ENCODE measurements around the gene ATF7IP2. TPM values are rescaled to one million over a fixed set of nuclear protein-coding genes. Genes with fewer than 3 reads are reported as not detected.
"Not testable (repeated sequence)": the region's sequence is repeated elsewhere in the genome, so short reads cannot be mapped to it uniquely, and the experiment has no call there.

Gene ATF7IP2
- total RNA-seq, 1 experiment from 2014 or later = 22.8 TPM

- TF ChIP-seq GABPB1 (CRISPR knock-in tag; IDR thresholded peaks at IDR 0.05) = peak; percentile 60; the same call in 1 of the 2 replicates
- H3K36me3 Mint-ChIP-seq = peaks cover 65% of the 10 kb centered on the region
- CTCF ChIA-PET; H3K27ac Mint-ChIP-seq; DNase-seq (ENCODE audit: low spot score); H3K9me3 Mint-ChIP-seq; H3K4me3 Mint-ChIP-seq; H3K27me3 Mint-ChIP-seq (ENCODE audit: low read depth); ATAC-seq; H3K4me1 Mint-ChIP-seq: not testable (repeated sequence)
- POLR2A ChIA-PET = interaction anchor here (0.6 kb wide), 1 partner anchor 144 kb away, joined by 3 read pairs; no protein-coding TSS in a partner anchor
Measured at GRCh38 chr16:10452208-10453158, 66.6 kb downstream of the ATF7IP2 start.

GRCh38 chr16:10453159-10453510 is 67.3 kb downstream of the ATF7IP2 start:
- H3K9me3 Mint-ChIP-seq = peaks cover 3% of the 10 kb centered on the region; the same call in 1 of the 2 replicates
- DNase-seq (ENCODE audit: low spot score) (no peak), ATAC-seq (no peak)
- CTCF ChIA-PET = no interaction called here
- POLR2A ChIA-PET = interaction anchor here (0.6 kb wide), 1 partner anchor 145 kb away, joined by 3 read pairs; no protein-coding TSS in a partner anchor
- H3K27me3 Mint-ChIP-seq (ENCODE audit: low read depth) = no peaks in the 10 kb centered on the region
- H3K36me3 Mint-ChIP-seq = peaks cover 61% of the 10 kb centered on the region
- TF ChIP-seq USF2 (CRISPR knock-in tag; IDR thresholded peaks at IDR 0.05) = no peak
- TF ChIP-seq ZSCAN18 (CRISPR knock-in tag; IDR thresholded peaks at IDR 0.05) = no peak
- no peak for TF ChIP-seq ZNF232 (CRISPR knock-in tag; IDR thresholded peaks at IDR 0.05)
- TF ChIP-seq ZNF425 (CRISPR knock-in tag; conservative IDR thresholded peaks at IDR 0.05) = no peak
- TF ChIP-seq NFE2L1 (CRISPR knock-in tag; IDR thresholded peaks at IDR 0.05) = no peak
- TF ChIP-seq ATF1 (CRISPR knock-in tag; IDR thresholded peaks at IDR 0.05) = no peak
- TF ChIP-seq NFATC4 (CRISPR knock-in tag; IDR thresholded peaks at IDR 0.05) = no peak
- no peak for TF ChIP-seq CTCF (IDR thresholded peaks at IDR 0.05)
- TF ChIP-seq ATF2 (CRISPR knock-in tag; IDR thresholded peaks at IDR 0.05; ENCODE audit: borderline replicate concordance, low read depth) = no peak
- no peak for TF ChIP-seq CREM (CRISPR knock-in tag; IDR thresholded peaks at IDR 0.05)
- no peak for TF ChIP-seq IRF1 (CRISPR knock-in tag; IDR thresholded peaks at IDR 0.05)
- no peak for TF ChIP-seq PRDM15 (CRISPR knock-in tag; IDR thresholded peaks at IDR 0.05)
- no peaks in the 10 kb centered on the region for H3K4me1 Mint-ChIP-seq
- H3K4me3 Mint-ChIP-seq = no peak overlapping the region
- no peak overlapping the region for H3K27ac Mint-ChIP-seq
